GM10266 (cell line): Measurements from ENCODE around the gene LRRC55.
"Not testable (repeated sequence)": the region's sequence is repeated elsewhere in the genome, so short reads cannot be mapped to it uniquely, and the experiment has no call there.

Experiments used
- DNase-seq: peaks from one replicate; pipeline ENCODE4 v3.0.0; 2012; ENCODE audit errors: extremely low spot score
- TF ChIP-seq, protein P1 (sequence below): IDR thresholded peaks from 2 replicates; pipeline ENCODE4 v1.5.1; 2012; ENCODE audit warnings: mild to moderate bottlenecking, low read depth; ENCODE audit not compliant: control insufficient read depth, insufficient read depth; ENCODE audit errors: missing control alignments

Gene LRRC55

DNA sequence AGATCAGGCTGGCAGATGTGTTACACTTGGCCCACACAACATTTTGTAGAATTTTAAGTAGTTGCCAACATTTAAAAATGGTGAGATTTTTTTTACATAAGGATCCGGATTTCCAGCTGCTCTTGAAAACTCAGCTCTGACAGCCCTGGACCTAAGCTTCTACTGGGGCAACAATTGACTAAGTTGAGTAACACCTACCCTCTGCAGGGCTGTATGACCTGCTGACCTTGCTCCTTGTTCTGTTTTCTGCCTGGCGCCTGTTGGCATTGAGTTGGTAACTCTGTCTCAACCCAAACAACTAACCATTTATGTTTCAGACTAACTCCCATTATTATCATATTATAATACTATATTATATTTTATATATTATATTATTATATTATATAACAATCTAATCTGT lies 21.1 kb upstream of the LRRC55 start:
- no peak for DNase-seq
- TF ChIP-seq, protein P1, sequence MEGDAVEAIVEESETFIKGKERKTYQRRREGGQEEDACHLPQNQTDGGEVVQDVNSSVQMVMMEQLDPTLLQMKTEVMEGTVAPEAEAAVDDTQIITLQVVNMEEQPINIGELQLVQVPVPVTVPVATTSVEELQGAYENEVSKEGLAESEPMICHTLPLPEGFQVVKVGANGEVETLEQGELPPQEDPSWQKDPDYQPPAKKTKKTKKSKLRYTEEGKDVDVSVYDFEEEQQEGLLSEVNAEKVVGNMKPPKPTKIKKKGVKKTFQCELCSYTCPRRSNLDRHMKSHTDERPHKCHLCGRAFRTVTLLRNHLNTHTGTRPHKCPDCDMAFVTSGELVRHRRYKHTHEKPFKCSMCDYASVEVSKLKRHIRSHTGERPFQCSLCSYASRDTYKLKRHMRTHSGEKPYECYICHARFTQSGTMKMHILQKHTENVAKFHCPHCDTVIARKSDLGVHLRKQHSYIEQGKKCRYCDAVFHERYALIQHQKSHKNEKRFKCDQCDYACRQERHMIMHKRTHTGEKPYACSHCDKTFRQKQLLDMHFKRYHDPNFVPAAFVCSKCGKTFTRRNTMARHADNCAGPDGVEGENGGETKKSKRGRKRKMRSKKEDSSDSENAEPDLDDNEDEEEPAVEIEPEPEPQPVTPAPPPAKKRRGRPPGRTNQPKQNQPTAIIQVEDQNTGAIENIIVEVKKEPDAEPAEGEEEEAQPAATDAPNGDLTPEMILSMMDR: no peak

DNA sequence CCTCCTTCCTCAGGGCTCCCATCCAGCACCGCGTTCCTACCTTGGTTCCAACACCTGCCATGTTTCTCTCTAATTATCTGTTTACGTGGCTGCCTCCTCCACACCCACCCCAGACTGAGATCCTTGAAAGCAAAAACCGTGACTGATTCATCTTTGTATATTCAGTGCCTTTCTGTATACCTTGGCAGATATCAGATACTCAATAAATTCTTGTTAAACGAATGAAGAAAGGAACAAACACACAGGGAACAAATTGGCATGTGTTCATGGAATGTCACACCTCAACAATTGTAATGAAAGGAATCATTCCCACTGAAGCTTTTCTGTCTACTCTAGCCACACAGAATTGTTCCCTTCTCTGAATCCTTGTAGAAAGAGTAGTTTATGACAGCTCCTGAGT lies 20.4 kb upstream of the LRRC55 start:
- TF ChIP-seq, protein P1: no peak
- no peak for DNase-seq

DNA sequence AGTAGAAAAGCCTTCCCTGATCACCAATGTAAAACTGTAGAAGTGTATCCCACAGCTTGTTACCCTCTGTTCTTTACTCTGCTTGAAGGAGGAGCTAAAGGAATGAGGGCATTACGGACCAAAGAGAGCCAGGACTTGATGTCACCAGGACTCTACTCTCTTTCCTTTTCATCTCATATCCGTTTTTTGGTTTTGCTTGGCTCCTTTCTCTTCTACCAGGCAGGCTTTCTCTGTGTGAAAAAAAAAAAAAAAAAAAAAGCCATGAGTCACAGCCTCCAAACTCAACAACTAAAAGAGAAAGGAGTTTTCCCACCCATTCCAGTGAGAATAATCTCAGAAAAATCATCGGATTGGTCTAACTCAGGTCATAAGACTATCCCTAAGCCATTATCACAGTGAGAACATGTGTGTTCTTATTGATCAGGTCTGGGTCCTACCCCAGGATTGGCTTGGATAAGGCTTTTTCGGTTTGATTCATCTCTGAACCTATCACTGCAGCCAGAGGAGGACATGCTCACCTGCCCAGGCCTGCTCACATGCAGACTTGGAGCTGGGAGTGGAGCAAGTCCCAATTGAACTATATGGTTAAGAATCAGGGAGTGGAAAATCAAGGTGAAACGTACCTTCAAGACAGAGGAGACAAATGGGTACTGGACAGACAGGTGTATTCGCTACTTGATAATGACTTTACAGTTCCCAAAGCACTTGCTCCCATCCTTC lies 19.4 kb upstream of the LRRC55 start:
- TF ChIP-seq, protein P1: no peak
- DNase-seq: no peak

DNA sequence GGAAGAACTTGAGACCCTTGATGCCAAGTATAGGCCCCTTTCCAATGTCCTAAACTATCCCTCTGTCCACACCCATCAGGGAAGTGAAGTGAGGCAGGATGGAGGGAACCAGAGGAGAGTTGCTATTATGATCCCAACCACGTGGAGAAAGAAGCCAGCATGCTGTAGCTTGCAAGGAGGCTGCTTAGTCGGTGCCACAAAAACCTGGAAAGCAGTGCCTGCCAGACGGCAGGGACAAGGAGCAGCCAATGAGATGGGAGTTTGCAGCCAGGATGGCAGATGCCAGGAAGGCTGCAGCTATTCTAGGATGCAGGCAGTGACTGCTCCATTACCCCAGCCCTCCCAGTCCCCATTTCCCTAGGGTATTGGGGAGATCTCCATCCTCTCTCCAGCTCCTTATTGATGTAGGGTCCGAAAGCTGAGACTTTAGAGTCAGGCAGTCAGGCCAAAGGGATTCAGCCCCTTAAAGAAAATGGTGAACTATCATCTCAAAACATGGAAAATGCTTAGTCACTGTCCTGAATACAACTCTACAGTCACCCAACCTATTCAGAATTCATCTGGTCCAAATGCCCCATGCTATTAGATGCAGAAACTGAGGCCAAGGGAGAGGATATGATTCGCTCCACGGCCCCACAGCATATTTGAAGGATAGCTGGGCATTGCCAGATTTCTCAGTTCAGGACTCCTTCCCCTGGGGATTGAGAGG lies 18.4 kb upstream of the LRRC55 start:
- TF ChIP-seq, protein P1: no peak

DNA sequence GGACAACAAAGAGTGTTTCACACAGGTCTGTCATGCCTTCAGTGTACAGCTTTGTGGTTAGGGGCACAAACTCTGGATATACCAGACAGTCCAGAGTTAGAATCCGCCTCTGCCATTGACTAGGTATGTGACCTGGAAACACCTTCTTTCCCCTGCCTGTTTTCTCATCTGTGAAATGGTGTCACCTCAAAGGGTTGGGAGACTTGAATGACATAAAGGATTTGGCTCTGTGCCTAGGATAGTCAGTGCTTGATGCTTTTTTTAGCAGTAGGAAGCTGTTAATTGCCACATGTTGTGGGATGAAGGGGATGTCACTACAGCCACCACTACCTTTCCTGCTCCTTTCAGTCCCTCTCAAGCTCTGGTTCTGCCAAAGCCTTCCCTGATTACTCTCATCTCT lies 17.4 kb upstream of the LRRC55 start:
- TF ChIP-seq, protein P1: no peak
- DNase-seq: no peak

More for the DNA sequence above, 18.4 kb upstream of the LRRC55 start:
- DNase-seq: no peak

DNA sequence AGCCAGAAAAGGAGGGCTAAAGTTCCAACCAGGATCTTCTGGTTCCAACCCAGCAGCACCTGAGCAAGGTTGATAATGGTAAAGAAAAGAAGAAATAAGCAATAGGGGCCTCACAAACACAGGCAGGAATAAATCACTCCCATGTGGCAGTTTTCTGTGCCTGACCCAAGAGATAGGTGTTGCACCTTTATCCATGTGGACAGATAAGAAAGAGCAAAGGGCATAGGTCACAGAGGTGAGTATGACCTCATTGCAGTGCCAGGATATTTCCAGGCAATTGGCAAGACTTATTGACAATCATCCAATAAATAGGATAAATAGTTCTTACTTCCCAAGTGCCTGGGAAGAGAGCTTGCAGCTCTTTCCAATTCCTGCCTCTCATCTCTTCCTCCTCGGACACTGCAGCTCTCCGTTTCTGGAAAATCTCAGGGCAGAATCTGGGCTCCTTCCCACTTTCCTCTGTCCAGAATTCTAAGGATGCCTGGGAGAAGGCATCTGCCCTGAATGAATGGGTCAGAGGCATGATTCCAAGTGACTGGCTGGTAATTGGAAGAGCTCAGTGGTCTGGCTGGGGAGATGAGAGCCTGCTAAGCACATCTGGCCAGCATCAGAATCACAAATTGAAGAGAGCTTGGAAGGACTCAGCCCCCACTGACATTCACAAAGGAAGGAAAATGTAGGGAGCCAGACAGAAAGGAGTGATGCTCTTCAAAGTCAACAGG lies 14.5 kb upstream of the LRRC55 start:
- TF ChIP-seq, protein P1: no peak
- DNase-seq: no peak

DNA sequence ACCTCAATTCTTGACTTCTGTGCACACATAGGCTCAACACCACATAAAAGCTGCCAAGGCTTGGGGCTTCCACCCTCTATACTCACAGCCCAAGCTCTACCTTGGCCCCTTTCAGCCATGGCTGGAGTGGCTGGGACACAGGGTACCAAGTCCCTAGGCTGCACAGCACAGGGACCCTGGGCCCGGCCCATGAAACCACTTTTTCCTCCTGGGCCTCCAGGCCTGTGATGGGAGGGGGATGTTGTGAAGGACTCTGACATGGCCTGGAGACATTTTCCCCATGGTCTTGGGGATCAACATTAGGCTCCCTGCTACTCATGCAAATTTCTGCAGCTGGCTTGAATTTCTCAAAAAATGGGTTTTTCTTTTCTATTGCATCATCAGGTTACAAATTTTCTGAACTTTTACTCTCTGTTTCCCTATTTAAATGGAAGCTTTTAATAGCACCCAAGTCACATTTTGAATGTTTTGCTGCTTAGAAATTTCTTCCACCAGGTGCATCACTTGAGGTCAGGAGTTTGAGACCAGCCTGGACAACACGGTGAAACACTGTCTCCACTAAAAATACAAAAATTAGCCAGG lies 11.9 kb upstream of the LRRC55 start:
- DNase-seq: not testable (repeated sequence)
